Neural crest cell (in vitro differentiated cells): Measurements from ENCODE around the gene DPM1. TPM values are rescaled to one million over a fixed set of nuclear protein-coding genes. Genes with fewer than 3 reads are reported as not detected.

Source experiments
- DNase-seq: peaks from one replicate; pipeline ENCODE4 v3.0.0; 2021; ENCODE audit warnings: low read depth, mixed read lengths, low spot score
- H3K27ac Mint-ChIP-seq: one replicate; pipeline ENCODE4 v1.8.0; 2021; ENCODE audit warnings: mild to moderate bottlenecking, mixed read lengths; ENCODE audit not compliant: unreplicated experiment
- H3K27me3 Mint-ChIP-seq: 2 replicates; pipeline ENCODE4 v1.8.0; 2021; ENCODE audit warnings: low read depth, mild to moderate bottlenecking, mixed read lengths
- H3K36me3 Mint-ChIP-seq: 2 replicates; pipeline ENCODE4 v1.8.0; 2021; ENCODE audit warnings: low read depth, mild to moderate bottlenecking, mixed read lengths
- H3K4me1 Mint-ChIP-seq: 2 replicates; pipeline ENCODE4 v1.8.0; 2021; ENCODE audit warnings: mixed read lengths
- H3K4me3 Mint-ChIP-seq: one replicate; pipeline ENCODE4 v1.8.0; 2021; ENCODE audit warnings: mild to moderate bottlenecking, mixed read lengths
- H3K9me3 Mint-ChIP-seq: 2 replicates; pipeline ENCODE4 v1.8.0; 2021; ENCODE audit warnings: mixed read lengths
- CTCF ChIP-seq: fragments of 200-600 bp; sonication (generic); conservative IDR thresholded peaks from 2 replicates; pipeline ENCODE4 v1.5.0; 2021; ENCODE audit warnings: antibody characterized with exemption, mild to moderate bottlenecking
- total RNA-seq: library from RNA; stranded (reverse); gene quantifications from 2 replicates; pipeline ENCODE4 v1.2.1, GENCODE V29; 2021

DPM1 gene
- total RNA-seq, 1 donor from 2014 or later, result 42.9 TPM

DNA sequence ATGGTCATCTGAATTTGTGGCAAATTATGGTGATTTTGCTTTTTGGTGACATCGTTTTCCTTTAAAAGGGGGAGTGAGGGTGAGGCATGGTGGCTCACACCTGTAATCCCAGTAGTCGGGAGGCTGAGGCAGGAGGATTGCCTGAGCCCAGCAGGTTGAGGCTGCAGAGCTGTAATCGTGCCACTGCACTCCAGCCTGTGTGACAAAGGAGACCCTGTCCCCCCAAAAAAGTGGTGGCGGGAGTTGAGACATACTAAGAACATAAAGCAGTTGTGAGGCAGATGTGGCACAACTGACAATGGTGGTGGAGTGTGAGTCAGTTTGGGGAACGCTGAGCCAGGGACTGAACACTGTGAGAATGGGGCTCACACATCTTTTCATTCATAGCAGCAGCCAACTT lies 72.6 kb downstream of the DPM1 start:
- DNase-seq, result no peak
- peaks cover 18% of the 10 kb centered on the region for H3K36me3 Mint-ChIP-seq
- no peaks in the 10 kb centered on the region for H3K4me1 Mint-ChIP-seq
- no peaks in the 10 kb centered on the region for H3K27me3 Mint-ChIP-seq
- H3K27ac Mint-ChIP-seq, result no peak overlapping the region
- H3K4me3 Mint-ChIP-seq, result peak overlapping the region; percentile 12
- no peaks in the 10 kb centered on the region for H3K9me3 Mint-ChIP-seq
- no peak for TF ChIP-seq CTCF

DNA sequence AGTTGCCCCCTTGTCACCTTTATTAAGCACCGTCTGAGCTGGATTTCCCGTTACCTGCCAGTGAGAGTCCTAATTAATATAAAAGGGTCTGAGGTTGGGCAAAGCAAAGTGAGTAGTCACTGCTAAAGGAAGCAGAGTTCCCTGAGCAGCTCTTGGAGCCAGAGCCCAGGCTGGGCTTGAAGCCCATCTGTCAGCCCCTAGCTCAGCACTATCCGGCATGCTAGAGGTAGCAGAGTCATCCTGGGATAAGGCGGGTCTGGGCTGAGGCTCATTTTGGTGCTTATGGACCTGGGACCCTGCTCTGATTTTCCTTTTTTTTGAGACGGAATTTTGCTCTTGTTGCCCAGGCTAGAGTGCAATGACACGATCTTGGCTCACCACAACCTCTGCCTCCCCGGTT lies 73.3 kb downstream of the DPM1 start:
- Mint-ChIP-seq H3K4me3 (no peak overlapping the region), H3K27ac (no peak overlapping the region), H3K9me3 (no peaks in the 10 kb centered on the region), H3K4me1 (no peaks in the 10 kb centered on the region), H3K36me3 (peaks cover 18% of the 10 kb centered on the region), H3K27me3 (no peaks in the 10 kb centered on the region)
- no peak for TF ChIP-seq CTCF
- no peak for DNase-seq

Other genes with a start within 250 kb of the DPM1 start
- gene PARD6B, start 227.0 kb downstream of the DPM1 start, total RNA-seq, result 9.5 and 9.8 TPM in 2 replicates
- 7.3 and 9.0 TPM in 2 replicates for gene BCAS4, start 163.5 kb downstream of the DPM1 start, total RNA-seq
- 132 and 140 TPM in 2 replicates for gene ADNP, start 27.1 kb downstream of the DPM1 start, total RNA-seq
- 6.1 and 6.5 TPM in 2 replicates for gene MOCS3, start 286 bp upstream of the DPM1 start, total RNA-seq
- 4.5 and 5.8 TPM in 2 replicates for gene KCNG1, start 64.6 kb upstream of the DPM1 start, total RNA-seq